ENCODE measurements around the gene ARHGAP18. TPM values are rescaled to one million over a fixed set of nuclear protein-coding genes. Genes with fewer than 3 reads are reported as not detected.

The ARHGAP18 gene
- total RNA-seq, 1 donor, result 47.1 TPM

GRCh38 chr6:129565366-129565765, 144.6 kb downstream of the ARHGAP18 start:
- no peak for TF ChIP-seq CTCF (IDR thresholded peaks at IDR 0.05; ENCODE audit: insufficient read depth, low read depth, low read length)
- no peak overlapping the region for H3K4me3 ChIP-seq (ENCODE audit: low read depth, low read length)
- DNase-seq (ENCODE audit: low read depth), result no peak

- no peak for DNase-seq (ENCODE audit: low read depth)
- no peak for TF ChIP-seq CTCF (IDR thresholded peaks at IDR 0.05; ENCODE audit: insufficient read depth, low read depth, low read length)
Observed at GRCh38 chr6:129558248-129558647, 151.7 kb downstream of the ARHGAP18 start.

GRCh38 chr6:129555206-129555832, 154.7 kb downstream of the ARHGAP18 start:
- TF ChIP-seq CTCF (IDR thresholded peaks at IDR 0.05; ENCODE audit: insufficient read depth, low read depth, low read length), result no peak
- H3K4me3 ChIP-seq (ENCODE audit: low read depth, low read length), result no peak overlapping the region
- peak; percentile 68 for DNase-seq (ENCODE audit: low read depth)

More at GRCh38 chr6:129558248-129558647, 151.7 kb downstream of the ARHGAP18 start:
- no peak overlapping the region for H3K4me3 ChIP-seq (ENCODE audit: low read depth, low read length)

GRCh38 chr6:129552413-129552812, 157.6 kb downstream of the ARHGAP18 start:
- H3K4me3 ChIP-seq (ENCODE audit: low read depth, low read length), result no peak overlapping the region
- no peak for TF ChIP-seq CTCF (IDR thresholded peaks at IDR 0.05; ENCODE audit: insufficient read depth, low read depth, low read length)
- DNase-seq (ENCODE audit: low read depth), result no peak

GRCh38 chr6:129551486-129551885, 158.5 kb downstream of the ARHGAP18 start:
- TF ChIP-seq CTCF (IDR thresholded peaks at IDR 0.05; ENCODE audit: insufficient read depth, low read depth, low read length), result no peak
- no peak for DNase-seq (ENCODE audit: low read depth)
- no peak overlapping the region for H3K4me3 ChIP-seq (ENCODE audit: low read depth, low read length)

GRCh38 chr6:129546702-129547101, 163.3 kb downstream of the ARHGAP18 start:
- DNase-seq (ENCODE audit: low read depth), result no peak
- H3K4me3 ChIP-seq (ENCODE audit: low read depth, low read length), result no peak overlapping the region
- no peak for TF ChIP-seq CTCF (IDR thresholded peaks at IDR 0.05; ENCODE audit: insufficient read depth, low read depth, low read length)

All from fibroblast of villous mesenchyme (primary cell).